ENCODE measurements around the gene TMEM98.
"Not testable (repeated sequence)": the region's sequence is repeated elsewhere in the genome, so short reads cannot be mapped to it uniquely, and the experiment has no call there.

The TMEM98 gene

DNA sequence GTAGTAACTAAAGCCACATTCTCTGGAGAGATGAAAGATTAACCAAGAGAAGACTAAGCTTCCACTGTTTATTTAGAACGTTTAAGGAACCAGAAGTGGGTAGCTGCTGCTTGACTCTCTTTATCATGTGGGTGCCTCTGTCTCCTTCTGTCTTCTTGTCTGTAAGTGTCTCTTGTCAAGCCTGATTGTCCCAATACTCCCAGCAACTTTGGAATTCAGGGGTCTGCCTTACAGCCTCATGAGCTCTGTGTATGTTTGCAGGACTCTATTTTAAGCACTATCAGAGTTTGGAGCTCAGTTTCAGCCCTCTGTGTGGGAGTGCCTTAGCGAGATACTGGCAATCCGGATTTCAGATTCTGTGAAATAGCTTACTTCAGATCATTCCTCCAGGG, 34.4 kb downstream of the TMEM98 start:
- TF ChIP-seq GATA1 (IDR thresholded peaks at IDR 0.05; ENCODE audit: low read depth, low read length) (no peak), POLR2A (IDR thresholded peaks at IDR 0.05; ENCODE audit: low read length) (no peak)
- DNase-seq = peak; percentile 25 to 55

DNA sequence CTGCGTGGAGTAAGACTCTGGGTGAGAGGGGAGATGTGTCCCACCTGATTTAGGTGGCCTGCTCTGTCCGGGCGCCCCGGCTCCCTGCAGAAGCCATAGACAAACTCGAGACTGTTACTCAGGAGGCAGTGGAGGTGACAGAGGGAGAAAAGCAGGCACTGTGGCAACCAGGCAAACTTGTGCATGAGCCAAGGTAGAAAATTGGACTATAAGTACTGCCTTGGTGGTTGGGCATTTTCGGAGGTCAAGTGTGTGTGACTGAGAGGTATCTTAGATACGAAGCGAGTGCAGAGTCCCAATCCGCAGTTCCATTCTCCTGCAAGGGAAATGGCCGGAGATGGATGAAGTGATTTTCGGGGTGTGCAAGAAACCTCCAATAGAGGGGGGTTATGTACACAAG, 36.6 kb downstream of the TMEM98 start:
- no peak for DNase-seq
- TF ChIP-seq GATA1 (IDR thresholded peaks at IDR 0.05; ENCODE audit: low read depth, low read length) (no peak), POLR2A (IDR thresholded peaks at IDR 0.05; ENCODE audit: low read length) (no peak)

DNA sequence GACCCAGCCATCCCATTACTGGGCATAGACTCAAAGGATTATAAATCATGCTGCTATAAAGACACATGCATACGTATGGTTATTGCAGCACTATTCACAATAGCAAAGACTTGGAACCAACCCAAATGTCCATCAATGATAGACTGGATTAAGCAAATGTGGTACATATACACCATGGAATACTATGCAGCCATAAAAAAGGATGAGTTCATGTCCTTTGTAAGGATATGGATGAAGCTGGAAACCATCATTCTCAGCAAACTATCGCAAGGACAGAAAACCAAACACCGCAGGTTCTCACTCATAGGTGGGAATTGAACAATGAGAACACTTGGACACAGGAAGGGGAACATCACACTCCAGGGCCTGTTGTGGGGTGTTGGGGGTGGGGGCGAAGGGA, 41.3 kb downstream of the TMEM98 start:
- not testable (repeated sequence) for DNase-seq

DNA sequence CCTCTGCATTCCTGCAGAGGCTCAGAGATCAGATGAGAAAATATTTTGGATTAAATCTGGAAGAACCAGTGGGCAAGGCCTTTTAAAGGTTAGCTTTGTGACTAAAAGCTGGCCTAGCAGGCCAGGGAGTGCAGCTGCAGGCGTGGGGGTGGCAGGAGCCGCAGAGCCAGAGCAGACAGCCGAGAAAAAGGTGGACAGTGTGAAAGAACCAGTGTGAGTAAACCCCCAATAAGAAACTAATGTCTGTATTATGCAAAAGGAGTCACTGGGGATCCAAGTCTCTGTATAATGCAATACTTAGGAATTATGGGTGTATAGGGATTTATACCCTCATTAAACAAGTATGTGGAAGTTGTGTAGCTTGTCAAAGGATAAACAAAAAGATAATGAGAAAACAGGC, 42.3 kb downstream of the TMEM98 start:
- no peak for TF ChIP-seq POLR2A (IDR thresholded peaks at IDR 0.05; ENCODE audit: low read length)
- TF ChIP-seq GATA1 (IDR thresholded peaks at IDR 0.05; ENCODE audit: low read depth, low read length) = no peak
- DNase-seq = no peak

DNA sequence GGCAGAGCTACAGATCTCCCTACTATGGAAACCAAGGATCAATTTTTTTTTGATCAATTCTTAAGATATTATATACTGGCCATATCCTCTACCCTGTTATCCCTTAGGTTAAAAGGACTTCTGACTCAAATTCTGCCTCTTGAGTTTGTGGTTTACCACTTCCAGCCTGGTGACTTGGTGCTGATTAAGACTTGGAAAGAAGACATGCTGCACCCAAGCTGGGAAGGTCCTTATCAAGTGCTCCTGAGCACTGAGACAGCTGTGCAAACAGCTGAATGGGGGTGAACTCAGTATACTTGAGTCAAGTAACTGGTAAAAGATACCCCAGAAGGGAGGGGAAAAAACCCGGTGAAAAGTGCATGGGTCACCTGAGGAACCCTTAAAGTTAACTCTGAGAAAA, 43.2 kb downstream of the TMEM98 start:
- TF ChIP-seq POLR2A (IDR thresholded peaks at IDR 0.05; ENCODE audit: low read length) (no peak), GATA1 (IDR thresholded peaks at IDR 0.05; ENCODE audit: low read depth, low read length) (no peak)
- DNase-seq = peak; percentile 62 to 82

DNA sequence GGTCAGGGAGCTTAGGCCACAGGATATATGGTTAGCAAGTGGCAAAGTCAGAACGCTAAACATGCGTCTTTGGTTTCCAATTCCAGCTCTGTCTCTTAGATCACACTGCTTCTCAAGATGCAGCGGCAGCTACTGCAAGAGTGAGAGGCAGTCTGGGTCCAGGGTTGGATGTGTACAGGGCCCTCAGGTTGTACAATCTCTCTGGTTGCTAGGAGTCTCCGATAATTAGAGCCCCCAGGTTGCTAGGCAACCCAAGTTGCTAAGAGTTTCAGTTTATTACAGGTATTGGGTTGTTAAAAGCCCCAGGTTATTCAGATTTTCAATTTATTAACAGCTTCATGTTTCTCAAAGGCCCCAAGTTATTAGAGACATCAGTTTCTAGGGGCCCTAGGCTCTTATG, 48.2 kb downstream of the TMEM98 start:
- TF ChIP-seq GATA1 (IDR thresholded peaks at IDR 0.05; ENCODE audit: low read depth, low read length) = no peak
- no peak for TF ChIP-seq POLR2A (IDR thresholded peaks at IDR 0.05; ENCODE audit: low read length)
- no peak for DNase-seq

DNA sequence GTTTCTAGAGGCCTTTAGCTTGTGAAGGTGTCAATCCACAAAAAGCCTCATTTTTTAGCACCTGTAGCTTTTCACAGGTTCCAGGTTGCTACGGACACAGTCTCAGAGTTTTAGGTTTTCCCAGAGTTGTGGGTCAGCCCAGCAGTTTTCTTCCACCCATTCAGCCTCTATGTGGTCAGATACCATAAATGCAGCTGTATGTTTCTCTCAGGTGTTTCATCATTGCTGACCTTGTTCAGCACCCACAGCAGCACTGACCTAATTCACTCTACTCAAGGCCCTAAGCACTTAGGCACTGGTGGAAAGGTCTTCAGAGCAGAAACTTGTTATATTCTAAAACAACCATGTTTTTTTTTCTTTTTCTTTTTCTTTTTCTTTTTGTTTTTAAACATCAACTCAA, 48.7 kb downstream of the TMEM98 start:
- TF ChIP-seq GATA1 (IDR thresholded peaks at IDR 0.05; ENCODE audit: low read depth, low read length) = no peak
- no peak for DNase-seq

DNA sequence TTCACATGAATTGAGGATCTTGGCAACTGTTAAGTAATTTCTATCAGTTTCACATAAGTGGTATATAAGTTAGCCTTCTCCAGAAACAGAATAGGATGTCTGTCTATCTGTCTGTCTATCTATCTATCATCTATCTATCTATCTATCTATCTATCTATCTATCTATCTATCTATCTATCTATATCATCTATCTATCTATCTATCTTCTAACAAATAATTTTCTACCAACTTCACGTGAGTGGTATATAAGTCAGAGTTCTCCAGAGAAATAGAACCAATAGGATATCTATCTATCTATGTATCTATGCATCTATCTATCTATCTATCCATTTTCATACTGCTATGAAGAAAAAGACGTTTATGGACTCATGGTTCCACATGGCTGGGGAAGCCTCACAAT, 52.3 kb downstream of the TMEM98 start:
- TF ChIP-seq POLR2A (IDR thresholded peaks at IDR 0.05; ENCODE audit: low read length) (no peak), GATA1 (IDR thresholded peaks at IDR 0.05; ENCODE audit: low read depth, low read length) (no peak)
- DNase-seq = no peak

DNA sequence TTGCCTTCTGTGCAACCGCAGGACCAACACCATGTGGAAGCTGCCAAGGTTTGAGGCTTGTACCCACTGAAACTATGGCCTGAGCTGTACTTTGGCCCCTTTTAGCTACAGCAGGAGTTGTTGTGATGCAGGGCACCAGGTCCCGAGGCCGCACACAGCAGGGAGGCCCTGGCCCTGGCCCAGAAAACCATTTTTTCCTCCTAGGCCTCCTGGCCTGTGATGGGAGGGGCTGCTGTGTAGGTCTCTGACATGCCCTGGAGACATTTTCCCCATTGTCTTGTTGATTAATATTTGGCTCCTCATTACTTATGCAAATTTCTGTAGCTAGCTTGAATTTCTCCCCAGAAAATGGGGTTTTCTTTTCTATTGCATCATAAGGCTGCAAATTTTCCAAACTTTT, 53.7 kb downstream of the TMEM98 start:
- DNase-seq = not testable (repeated sequence)

DNA sequence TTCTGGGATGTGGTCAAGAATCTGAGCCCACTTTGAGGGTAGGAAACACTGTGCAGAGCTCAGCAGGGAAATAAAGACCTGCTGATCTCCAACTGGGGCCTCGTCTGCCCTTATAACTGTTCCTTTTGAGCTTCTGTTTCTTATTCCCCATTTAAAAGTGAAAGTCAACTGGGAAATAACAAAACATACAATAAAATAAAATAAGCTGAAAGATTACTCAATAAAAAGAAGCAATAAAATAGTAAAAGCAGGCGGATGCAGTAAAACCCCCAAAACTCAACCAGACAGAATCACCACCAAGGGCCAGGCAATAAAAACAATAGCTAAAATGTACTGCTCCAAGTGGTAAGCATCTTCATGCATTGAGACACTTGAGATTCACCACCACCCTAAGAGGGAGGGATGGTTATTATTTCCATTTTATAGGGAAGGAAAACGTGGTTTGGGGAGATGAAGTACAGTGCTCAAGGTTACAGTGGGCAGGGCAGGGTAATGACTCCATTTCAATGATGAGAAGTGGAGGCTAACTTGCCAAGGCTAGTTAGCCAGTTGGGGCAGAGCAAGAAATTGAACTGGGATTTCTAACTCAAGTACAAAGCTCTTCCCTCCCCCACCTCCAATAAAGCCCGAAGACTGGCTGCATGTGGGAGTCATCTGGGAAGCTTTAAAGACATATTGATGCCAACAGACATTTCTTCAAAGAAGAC, 57.2 kb downstream of the TMEM98 start:
- no peak for DNase-seq
- TF ChIP-seq POLR2A (IDR thresholded peaks at IDR 0.05; ENCODE audit: low read length) (no peak), GATA1 (IDR thresholded peaks at IDR 0.05; ENCODE audit: low read depth, low read length) (no peak)

DNA sequence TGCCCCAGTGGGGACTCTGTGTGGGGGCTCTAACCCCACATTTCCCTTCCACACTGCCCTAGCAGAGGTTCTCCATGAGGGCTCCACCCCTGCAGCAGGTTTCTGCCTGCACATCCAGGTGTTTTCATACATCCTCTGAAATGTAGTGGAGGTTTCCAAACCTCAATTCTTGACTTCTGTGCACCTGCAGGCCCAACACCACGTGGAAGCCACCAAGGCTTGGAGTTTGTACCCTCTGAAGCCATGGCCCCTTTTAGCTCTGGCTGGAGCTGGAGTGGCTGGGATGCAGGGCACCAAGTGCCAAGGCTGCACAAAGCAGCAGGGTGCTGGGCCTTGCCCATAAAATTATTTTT, 59.5 kb downstream of the TMEM98 start:
- not testable (repeated sequence) for DNase-seq

DNA sequence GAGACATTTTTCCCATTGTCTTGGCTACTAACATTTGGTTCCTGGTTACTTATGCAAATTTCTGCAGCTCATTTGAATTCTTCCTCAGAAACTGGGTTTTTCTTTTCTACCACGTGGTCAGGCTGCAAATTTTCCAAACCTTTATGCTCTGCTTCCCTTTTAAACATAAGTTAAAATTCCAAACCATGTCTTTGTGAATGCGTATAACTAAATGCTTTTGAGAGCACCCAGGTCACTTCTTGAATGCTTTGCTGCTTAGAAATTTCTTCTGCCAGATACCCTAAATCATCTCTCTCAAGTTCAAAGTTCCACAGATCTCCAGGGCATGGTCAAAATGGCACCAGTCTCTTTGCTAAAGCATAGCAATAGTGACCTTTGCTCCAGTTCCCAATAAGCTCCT, 59.9 kb downstream of the TMEM98 start:
- not testable (repeated sequence) for DNase-seq

DNA sequence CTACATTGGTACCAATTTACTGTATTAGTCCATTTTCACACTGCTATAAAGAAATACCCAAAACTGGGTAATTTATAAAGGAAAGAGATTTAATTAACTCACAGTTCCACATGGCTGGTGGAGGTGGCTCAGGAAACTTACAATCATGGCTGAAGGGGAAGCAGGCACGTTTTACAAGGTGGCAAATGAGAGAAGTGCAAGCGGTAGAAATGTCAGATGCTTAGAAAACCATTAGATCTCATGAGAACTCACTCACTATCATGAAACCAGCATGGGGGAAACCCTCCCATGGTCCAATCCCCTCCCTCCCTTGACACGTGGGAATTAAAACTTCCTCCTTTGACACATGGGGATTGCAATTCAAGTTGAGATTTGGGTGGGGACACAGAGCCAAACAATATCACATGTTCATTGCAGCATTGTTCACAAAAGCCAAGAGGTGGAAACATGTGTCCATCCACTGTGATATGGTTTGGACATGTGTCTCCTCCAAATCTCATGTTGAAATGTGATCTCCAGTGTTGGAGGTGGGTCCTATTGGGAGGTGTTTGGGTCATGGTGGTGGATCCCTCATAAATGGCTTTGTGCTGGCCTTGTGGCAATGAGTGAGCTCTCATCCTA, 60.6 kb downstream of the TMEM98 start:
- TF ChIP-seq POLR2A (IDR thresholded peaks at IDR 0.05; ENCODE audit: low read length) (no peak), GATA1 (IDR thresholded peaks at IDR 0.05; ENCODE audit: low read depth, low read length) (no peak)
- no peak for DNase-seq

DNA sequence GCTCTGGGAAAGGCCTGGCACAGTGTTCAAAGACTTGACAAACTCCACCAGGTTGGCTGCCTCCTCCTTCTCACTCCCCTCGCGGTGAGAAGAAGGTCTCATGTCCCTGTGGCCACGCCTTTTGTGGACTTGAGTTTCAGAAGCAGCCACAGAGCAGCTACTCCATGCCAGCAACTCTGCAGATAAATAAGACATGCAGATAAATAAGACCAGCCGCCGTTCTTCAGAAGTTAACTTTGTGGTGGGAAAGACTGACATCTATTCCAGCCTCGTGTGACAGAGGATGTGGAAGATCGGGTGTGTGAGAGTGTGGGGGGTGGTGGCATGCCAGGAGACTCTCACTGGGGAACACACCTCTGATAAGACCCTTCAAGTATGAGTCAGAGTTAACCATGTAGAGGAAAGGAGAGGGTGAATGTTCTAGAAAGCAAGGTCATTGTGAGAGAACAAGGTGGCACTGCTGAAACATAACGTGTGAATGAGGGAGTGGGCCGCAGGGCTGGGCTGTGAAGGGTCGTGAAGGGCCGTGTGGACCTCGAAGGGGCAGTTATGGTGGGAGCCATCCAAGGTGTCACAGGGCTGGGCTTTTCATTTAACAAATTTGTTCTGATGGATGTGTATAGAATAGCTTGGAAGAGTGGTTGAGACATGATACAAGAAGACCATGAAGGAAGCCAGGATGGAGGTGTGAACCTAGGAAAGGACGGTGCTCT, 64.5 kb downstream of the TMEM98 start:
- DNase-seq = no peak
- TF ChIP-seq POLR2A (IDR thresholded peaks at IDR 0.05; ENCODE audit: low read length) (no peak), GATA1 (IDR thresholded peaks at IDR 0.05; ENCODE audit: low read depth, low read length) (no peak)

DNA sequence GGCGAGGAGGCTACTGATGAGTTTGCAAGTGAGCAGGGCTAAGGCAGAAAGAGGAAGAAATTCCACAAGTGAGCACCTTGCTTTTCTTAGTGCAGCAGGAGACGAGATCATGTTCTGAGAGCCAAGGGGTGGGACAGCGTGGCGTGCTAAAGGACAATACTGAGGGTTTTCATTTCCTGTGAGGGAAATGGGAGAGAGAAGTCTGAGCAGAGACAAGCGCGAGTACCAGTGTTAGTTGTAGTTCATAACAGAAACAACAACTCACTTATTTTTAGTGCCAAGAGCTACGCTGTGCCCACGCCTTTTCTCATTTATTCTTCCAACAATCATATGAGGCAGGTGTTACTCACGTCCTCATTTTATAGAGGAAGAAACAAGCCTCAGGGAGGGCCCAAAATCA, 66.0 kb downstream of the TMEM98 start:
- no peak for DNase-seq
- no peak for TF ChIP-seq POLR2A (IDR thresholded peaks at IDR 0.05; ENCODE audit: low read length)
- no peak for TF ChIP-seq GATA1 (IDR thresholded peaks at IDR 0.05; ENCODE audit: low read depth, low read length)
